Type B pancreatic cell (in vitro differentiated cells): Measurements from ENCODE around the gene IAH1. TPM values are rescaled to one million over a fixed set of nuclear protein-coding genes. Genes with fewer than 3 reads are reported as not detected.
"Not testable (repeated sequence)": the region's sequence is repeated elsewhere in the genome, so short reads cannot be mapped to it uniquely, and the experiment has no call there.

Experiments used
- DNase-seq: peaks from one replicate; pipeline ENCODE4 v3.0.0; 2021; ENCODE audit warnings: mixed read lengths; ENCODE audit not compliant: unreplicated experiment; ENCODE audit errors: extremely low spot score
- H3K27ac Mint-ChIP-seq: 2 replicates; pipeline ENCODE4 v1.8.0; 2021; ENCODE audit warnings: mild to moderate bottlenecking, mixed read lengths
- H3K27me3 Mint-ChIP-seq: 2 replicates; pipeline ENCODE4 v1.8.0; 2021; ENCODE audit warnings: mixed read lengths
- H3K36me3 Mint-ChIP-seq: 2 replicates; pipeline ENCODE4 v1.8.0; 2021; ENCODE audit warnings: mixed read lengths
- H3K4me1 Mint-ChIP-seq: one replicate; pipeline ENCODE4 v1.8.0; 2021; ENCODE audit warnings: mixed read lengths; ENCODE audit not compliant: unreplicated experiment
- H3K4me3 Mint-ChIP-seq: 2 replicates; pipeline ENCODE4 v1.8.0; 2021; ENCODE audit warnings: mild to moderate bottlenecking, mixed read lengths
- H3K9me3 Mint-ChIP-seq: 2 replicates; pipeline ENCODE4 v1.8.0; 2021; ENCODE audit warnings: mixed read lengths
- CTCF ChIP-seq: fragments of 200-600 bp; sonication (generic); conservative IDR thresholded peaks from 2 replicates; pipeline ENCODE4 v1.5.0; 2021; ENCODE audit warnings: antibody characterized with exemption, mild to moderate bottlenecking
- total RNA-seq: library from RNA; stranded (reverse); gene quantifications from 2 replicates; pipeline ENCODE4 v1.2.1, GENCODE V29; 2021; ENCODE audit warnings: low replicate concordance

Gene IAH1
- total RNA-seq, 1 donor from 2014 or later, result 43.9 TPM

GRCh38 chr2:9493478-9493877 is 19.1 kb downstream of the IAH1 start:
- Mint-ChIP-seq H3K4me1 (peaks cover 5% of the 10 kb centered on the region), H3K4me3 (no peak overlapping the region), H3K36me3 (peaks cover 33% of the 10 kb centered on the region), H3K27ac (no peak overlapping the region), H3K9me3 (no peaks in the 10 kb centered on the region), H3K27me3 (no peaks in the 10 kb centered on the region)
- TF ChIP-seq CTCF, result no peak
- DNase-seq, result no peak

- DNase-seq, result no peak
- peaks cover 5% of the 10 kb centered on the region for H3K4me1 Mint-ChIP-seq
- no peak for TF ChIP-seq CTCF
- peaks cover 27% of the 10 kb centered on the region for H3K36me3 Mint-ChIP-seq
- no peaks in the 10 kb centered on the region for H3K9me3 Mint-ChIP-seq
- no peak overlapping the region for H3K4me3 Mint-ChIP-seq
- no peaks in the 10 kb centered on the region for H3K27me3 Mint-ChIP-seq
- peak overlapping the region; percentile 12 for H3K27ac Mint-ChIP-seq
Observed at GRCh38 chr2:9494081-9494480, 19.7 kb downstream of the IAH1 start.

GRCh38 chr2:9497017-9497416 is 22.7 kb downstream of the IAH1 start:
- Mint-ChIP-seq H3K27me3 (no peaks in the 10 kb centered on the region), H3K36me3 (peaks cover 33% of the 10 kb centered on the region), H3K4me1 (peaks cover 1% of the 10 kb centered on the region), H3K9me3 (no peaks in the 10 kb centered on the region), H3K4me3 (no peak overlapping the region), H3K27ac (peak overlapping the region; percentile 68)
- no peak for DNase-seq
- TF ChIP-seq CTCF, result no peak

- no peak for TF ChIP-seq CTCF
- Mint-ChIP-seq H3K27ac (no peak overlapping the region), H3K9me3 (no peaks in the 10 kb centered on the region), H3K4me3 (no peak overlapping the region), H3K4me1 (peaks cover 5% of the 10 kb centered on the region), H3K36me3 (peaks cover 33% of the 10 kb centered on the region), H3K27me3 (no peaks in the 10 kb centered on the region)
- no peak for DNase-seq
Observed at GRCh38 chr2:9498210-9498609, 23.9 kb downstream of the IAH1 start.

- peaks cover 20% of the 10 kb centered on the region for H3K36me3 Mint-ChIP-seq
- no peak overlapping the region for H3K27ac Mint-ChIP-seq
- TF ChIP-seq CTCF, result no peak
- H3K4me3 Mint-ChIP-seq, result no peak overlapping the region
- H3K27me3 Mint-ChIP-seq, result no peaks in the 10 kb centered on the region
- H3K9me3 Mint-ChIP-seq, result no peaks in the 10 kb centered on the region
- DNase-seq, result no peak
- H3K4me1 Mint-ChIP-seq, result no peaks in the 10 kb centered on the region
Observed at GRCh38 chr2:9508931-9509330, 34.6 kb downstream of the IAH1 start.

GRCh38 chr2:9513946-9514345 is 39.6 kb downstream of the IAH1 start:
- not testable (repeated sequence) for H3K9me3 Mint-ChIP-seq, H3K4me1 Mint-ChIP-seq, H3K4me3 Mint-ChIP-seq, DNase-seq, H3K27me3 Mint-ChIP-seq, H3K27ac Mint-ChIP-seq
- peaks cover 20% of the 10 kb centered on the region for H3K36me3 Mint-ChIP-seq
